Brain pericyte (primary cell): Measurements from ENCODE around the gene DBET.
"Not testable (repeated sequence)": the region's sequence is repeated elsewhere in the genome, so short reads cannot be mapped to it uniquely, and the experiment has no call there.

Experiments
- DNase-seq: peaks from one replicate; pipeline ENCODE4 v3.0.0-alpha.2; 2012; ENCODE audit warnings: low read depth, low spot score

The DBET gene

GRCh38 chr4:190064342-190064741 is at the start of gene DBET:
DBET (plus strand) TSS chr4:190064502.
- DNase-seq = not testable (repeated sequence)

- no peak for DNase-seq
Measured at GRCh38 chr4:190014771-190015537, 49.3 kb upstream of the DBET start.

- no peak for DNase-seq
Measured at GRCh38 chr4:190015538-190016368, 48.5 kb upstream of the DBET start.

GRCh38 chr4:190016369-190017289 is 47.7 kb upstream of the DBET start:
- no peak for DNase-seq

- DNase-seq = no peak
Measured at GRCh38 chr4:190017357-190018200, 46.7 kb upstream of the DBET start.

- no peak for DNase-seq
Measured at GRCh38 chr4:190018201-190018920, 45.9 kb upstream of the DBET start.

GRCh38 chr4:190019023-190019858 is 45.1 kb upstream of the DBET start:
- no peak for DNase-seq

GRCh38 chr4:190019859-190020463 is 44.3 kb upstream of the DBET start:
- DNase-seq = not testable (repeated sequence)

GRCh38 chr4:190020790-190021717 is 43.2 kb upstream of the DBET start:
- DNase-seq = no peak

GRCh38 chr4:190021973-190022372 is 42.3 kb upstream of the DBET start:
- DNase-seq = not testable (repeated sequence)

- not testable (repeated sequence) for DNase-seq
Measured at GRCh38 chr4:190022614-190023281, 41.6 kb upstream of the DBET start.

- not testable (repeated sequence) for DNase-seq
Measured at GRCh38 chr4:190027156-190027555, 37.1 kb upstream of the DBET start, which contains the start of gene FRG2. FRG2 (minus strand) TSS chr4:190027256; CDS start chr4:190027204, 52 bp downstream.

GRCh38 chr4:190031264-190031663 is 33.0 kb upstream of the DBET start:
- DNase-seq = not testable (repeated sequence)

GRCh38 chr4:190037704-190038388 is 26.5 kb upstream of the DBET start:
- not testable (repeated sequence) for DNase-seq

- not testable (repeated sequence) for DNase-seq
Measured at GRCh38 chr4:190040873-190041272, 23.4 kb upstream of the DBET start.

GRCh38 chr4:190047627-190048026 is 16.7 kb upstream of the DBET start:
- not testable (repeated sequence) for DNase-seq
